ENCODE results near the gene LPIN3.

GRCh38 chr20:41334443-41335421 lies 5.9 kb upstream of the LPIN3 start:
- TF ChIP-seq POLR2AphosphoS5 (IDR thresholded peaks at IDR 0.05; ENCODE audit: borderline replicate concordance, low read depth, low read length): no peak
- no peak for TF ChIP-seq EZH2 (IDR thresholded peaks at IDR 0.05)
- no peak for TF ChIP-seq FOXP2 (optimal IDR thresholded peaks at IDR 0.05; ENCODE audit: control extremely low read depth, extremely low read length, insufficient read depth)

Measured in SK-N-MC (cell line).